KBM-7 (cell line): ENCODE data around the gene KCTD5.
"Not testable (repeated sequence)": the region's sequence is repeated elsewhere in the genome, so short reads cannot be mapped to it uniquely, and the experiment has no call there.

Experiments
- DNase-seq: peaks from one replicate; pipeline ENCODE4 v3.0.0-alpha.2; 2015
- in situ Hi-C: fragments of 300-500 bp; cut with MboI; formaldehyde crosslinking; loops from 2 replicates; pipeline ENCODE4 v1.14.3; 2020; ENCODE audit warnings: low sequenced_read_pairs, low pct_unique_long_range_greater_than_20kb, mixed read lengths

The KCTD5 gene, protein sequence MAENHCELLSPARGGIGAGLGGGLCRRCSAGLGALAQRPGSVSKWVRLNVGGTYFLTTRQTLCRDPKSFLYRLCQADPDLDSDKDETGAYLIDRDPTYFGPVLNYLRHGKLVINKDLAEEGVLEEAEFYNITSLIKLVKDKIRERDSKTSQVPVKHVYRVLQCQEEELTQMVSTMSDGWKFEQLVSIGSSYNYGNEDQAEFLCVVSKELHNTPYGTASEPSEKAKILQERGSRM

DNA sequence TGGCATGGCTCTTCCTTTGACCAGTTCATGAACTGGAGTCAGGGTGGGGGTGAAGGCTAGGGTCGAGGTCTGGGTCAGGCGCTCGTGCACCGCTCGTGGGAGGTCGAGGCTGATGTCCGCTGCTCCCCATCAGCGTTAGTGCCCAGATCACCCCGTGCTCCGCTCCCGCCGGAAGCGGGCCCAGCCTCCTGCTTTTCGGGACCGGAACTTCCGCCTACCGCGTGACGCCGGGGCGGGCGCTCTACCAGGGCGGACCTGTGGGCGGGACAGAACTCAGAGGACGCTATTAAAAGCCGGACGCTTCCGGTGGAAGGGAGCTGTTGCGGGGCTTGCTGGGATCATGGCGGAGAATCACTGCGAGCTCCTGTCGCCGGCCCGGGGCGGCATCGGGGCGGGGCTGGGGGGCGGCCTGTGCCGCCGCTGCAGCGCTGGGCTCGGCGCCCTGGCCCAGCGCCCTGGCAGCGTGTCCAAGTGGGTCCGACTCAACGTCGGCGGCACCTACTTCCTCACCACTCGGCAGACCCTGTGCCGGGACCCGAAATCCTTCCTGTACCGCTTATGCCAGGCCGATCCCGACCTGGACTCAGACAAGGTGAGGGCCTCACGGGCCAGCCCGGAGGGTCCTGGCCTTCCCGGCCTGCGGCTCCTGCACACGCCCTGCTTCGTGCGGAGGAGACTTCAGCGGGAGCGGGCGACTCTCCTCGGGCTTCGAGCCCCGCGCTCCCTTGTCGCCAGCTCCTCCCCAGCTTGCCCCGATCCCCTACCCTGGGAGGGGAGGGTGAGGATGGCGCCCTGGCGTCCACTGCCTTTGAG is at the start of gene KCTD5:
KCTD5 (plus strand) TSS at position 315 of the 813 bp plus-strand sequence; CDS start at position 341, 26 bp downstream.
- peak; percentile 95 for DNase-seq
- in situ Hi-C loops, result no loop called here

DNA sequence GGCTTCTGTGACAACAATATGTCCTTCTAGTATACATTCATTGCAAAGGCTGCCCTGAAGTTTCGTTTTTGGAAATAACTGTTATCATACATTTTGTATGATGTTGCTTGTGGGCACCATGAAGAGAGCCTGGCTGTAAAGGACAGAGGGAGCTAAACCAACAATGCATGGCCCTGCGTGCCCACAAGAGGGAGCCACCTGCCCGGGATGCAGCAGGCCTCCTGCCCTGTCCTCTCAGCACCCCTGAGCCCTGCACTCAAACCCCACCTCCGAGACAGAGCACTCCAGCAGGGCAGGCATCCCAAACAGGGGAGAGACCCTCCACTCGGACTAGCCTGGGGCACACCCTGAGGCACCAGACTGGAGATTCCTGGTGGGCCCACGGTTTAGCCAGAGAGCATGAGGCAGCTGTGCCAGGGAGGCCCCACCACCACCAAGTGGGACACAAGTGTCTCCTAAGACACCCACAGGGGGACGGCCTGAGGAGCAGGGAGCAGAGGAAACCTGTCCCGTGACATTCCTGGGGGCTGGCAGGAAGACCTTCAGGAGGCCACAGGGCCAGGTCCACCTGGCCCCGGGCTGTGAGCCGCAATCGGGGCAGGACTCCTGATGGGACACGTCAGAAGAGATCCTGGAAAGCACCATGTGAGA is 43.1 kb upstream of the KCTD5 start:
- DNase-seq, in situ Hi-C loops: not testable (repeated sequence)

DNA sequence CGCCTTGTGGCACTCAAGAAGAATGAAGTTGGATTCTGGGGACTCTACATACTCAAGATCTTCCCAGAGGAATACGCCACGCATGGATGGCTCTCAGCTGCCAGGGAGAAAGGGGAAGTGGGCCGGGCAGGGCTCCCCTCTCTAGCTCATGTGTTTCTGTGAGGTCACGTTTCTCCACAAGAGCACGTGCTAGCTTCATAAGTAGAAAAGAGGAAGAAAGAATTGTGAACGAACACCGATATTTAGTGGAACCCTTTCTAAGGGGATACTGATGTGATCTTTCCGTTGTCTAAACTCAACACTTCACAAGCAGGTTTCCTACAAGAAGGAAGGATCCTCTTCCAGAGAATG is 42.6 kb upstream of the KCTD5 start:
- DNase-seq, in situ Hi-C loops: not testable (repeated sequence)

GRCh38 chr16:2642561-2642960 is 39.8 kb upstream of the KCTD5 start:
- DNase-seq, in situ Hi-C loops: not testable (repeated sequence)

GRCh38 chr16:2644754-2645453 is 37.4 kb upstream of the KCTD5 start:
- in situ Hi-C loops, DNase-seq: not testable (repeated sequence)

DNA sequence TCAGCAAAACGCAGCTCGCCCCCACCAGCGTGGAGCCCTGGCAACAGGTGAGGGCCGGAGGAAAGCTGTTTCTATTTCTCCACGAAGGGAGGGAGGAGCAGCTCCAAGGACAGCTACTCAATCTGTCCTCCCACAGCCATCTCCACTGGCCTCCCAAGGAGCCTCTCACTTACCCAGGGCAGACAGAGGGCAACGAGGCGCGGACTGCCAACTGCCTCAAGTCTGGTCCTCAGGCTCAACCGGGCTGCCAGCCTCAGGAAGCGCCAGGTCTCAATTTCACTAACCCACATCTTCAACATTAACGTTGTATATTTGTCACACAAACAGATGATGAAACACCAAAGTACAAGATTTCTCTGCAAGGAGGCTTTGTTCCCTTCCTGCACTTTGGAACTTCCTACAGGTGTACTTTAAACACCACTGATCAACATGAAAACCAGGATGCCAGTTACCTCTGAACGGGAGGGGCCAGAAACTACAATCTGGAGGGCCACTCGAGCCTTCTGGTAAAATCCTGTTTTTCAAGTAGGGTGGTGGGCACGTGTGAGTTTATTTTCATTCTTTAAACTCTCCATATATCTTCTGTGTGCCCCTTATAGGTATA is 31.0 kb upstream of the KCTD5 start:
- not testable (repeated sequence) for DNase-seq
- in situ Hi-C loops, result loop anchor here (25.0 kb wide), 1 partner anchor 364 kb away; no protein-coding TSS in a partner anchor

- in situ Hi-C loops, result loop anchor here (25.0 kb wide), 1 partner anchor 367 kb away; no protein-coding TSS in a partner anchor
- DNase-seq, result not testable (repeated sequence)
Observed at GRCh38 chr16:2653915-2654314, 28.4 kb upstream of the KCTD5 start.

DNA sequence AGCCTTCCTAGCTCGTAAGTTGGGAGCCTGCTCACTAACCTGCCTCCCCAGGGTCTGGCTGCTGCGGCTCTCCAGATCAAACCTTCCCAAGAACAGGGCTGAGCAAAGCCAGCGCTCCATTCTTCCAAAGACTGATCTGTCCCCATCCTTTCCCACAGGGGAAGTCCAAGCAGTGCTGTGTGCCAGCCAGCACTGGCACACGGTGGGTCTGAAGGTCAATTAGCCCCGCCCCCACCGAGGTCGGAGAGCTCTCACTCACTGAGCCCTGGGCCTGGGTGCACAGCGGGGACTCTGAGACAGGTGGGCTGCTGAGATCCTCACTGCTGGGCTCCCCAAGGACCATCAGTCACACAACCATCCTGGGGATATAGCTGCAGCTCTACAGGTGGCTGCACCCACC is 27.4 kb upstream of the KCTD5 start:
- in situ Hi-C loops, result loop anchor here (25.0 kb wide), 1 partner anchor 368 kb away; no protein-coding TSS in a partner anchor
- not testable (repeated sequence) for DNase-seq

DNA sequence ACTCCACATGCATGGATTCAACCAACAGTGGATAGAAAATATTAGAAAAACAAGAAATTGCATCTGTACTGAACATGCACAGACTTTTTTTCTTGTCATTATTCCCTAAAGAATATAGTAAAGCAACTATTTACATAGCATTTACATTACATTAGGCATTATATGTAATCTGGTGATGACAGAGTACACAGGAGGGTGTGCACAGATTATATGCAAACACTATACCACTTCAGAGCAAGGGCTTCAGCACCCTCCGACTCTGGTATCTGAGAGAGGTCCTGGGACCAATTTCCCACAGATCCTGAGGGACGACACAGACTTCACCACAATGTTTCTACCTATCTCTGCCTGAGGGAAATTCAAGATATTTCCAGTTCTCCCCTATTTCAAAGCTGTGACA is 25.3 kb upstream of the KCTD5 start:
- no peak for DNase-seq
- in situ Hi-C loops, result loop anchor here (25.0 kb wide), 1 partner anchor 370 kb away; no protein-coding TSS in a partner anchor

- DNase-seq, result not testable (repeated sequence)
- in situ Hi-C loops, result loop anchor here (25.0 kb wide), 1 partner anchor 371 kb away; no protein-coding TSS in a partner anchor
Observed at GRCh38 chr16:2657803-2658202, 24.5 kb upstream of the KCTD5 start.

- in situ Hi-C loops, result loop anchor here (25.0 kb wide), 1 partner anchor 372 kb away; no protein-coding TSS in a partner anchor
Observed at GRCh38 chr16:2659560-2659959, 22.8 kb upstream of the KCTD5 start.

DNA sequence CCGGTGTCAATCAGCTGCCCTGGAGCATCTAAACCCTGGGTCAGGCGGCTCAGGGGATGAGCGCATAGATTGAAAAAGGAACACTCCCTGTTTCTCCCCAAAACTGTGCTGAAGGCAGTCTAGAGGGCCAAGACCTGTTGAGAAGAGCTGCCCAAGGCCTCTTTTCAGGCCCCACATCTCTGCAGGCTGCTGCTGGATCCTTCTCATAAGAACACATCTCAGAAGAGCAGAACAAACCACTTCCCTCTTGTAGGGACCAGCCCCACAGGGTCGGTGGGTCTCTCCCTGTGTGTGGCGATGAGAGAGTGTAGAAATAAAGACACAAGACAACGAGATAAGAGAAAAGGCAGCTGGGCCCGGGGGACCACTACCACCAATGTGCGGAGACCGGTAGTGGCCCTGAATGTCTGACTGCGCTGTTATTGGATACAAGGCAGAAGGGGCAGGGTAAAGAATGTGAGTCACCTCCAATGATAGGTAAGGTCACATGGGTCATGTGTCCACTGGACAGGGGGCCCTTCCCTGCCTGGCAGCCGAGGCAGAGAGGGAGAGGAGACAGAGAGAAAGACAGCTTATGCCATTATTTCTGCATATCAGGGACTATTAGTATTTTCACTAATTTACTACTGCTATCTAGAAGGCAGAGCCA is 22.2 kb upstream of the KCTD5 start:
- DNase-seq, result not testable (repeated sequence)
- in situ Hi-C loops, result loop anchor here (25.0 kb wide), 1 partner anchor 373 kb away; no protein-coding TSS in a partner anchor

More at GRCh38 chr16:2659560-2659959, 22.8 kb upstream of the KCTD5 start:
- DNase-seq, result not testable (repeated sequence)

- DNase-seq, result not testable (repeated sequence)
Observed at GRCh38 chr16:2660755-2661373, 21.5 kb upstream of the KCTD5 start.

DNA sequence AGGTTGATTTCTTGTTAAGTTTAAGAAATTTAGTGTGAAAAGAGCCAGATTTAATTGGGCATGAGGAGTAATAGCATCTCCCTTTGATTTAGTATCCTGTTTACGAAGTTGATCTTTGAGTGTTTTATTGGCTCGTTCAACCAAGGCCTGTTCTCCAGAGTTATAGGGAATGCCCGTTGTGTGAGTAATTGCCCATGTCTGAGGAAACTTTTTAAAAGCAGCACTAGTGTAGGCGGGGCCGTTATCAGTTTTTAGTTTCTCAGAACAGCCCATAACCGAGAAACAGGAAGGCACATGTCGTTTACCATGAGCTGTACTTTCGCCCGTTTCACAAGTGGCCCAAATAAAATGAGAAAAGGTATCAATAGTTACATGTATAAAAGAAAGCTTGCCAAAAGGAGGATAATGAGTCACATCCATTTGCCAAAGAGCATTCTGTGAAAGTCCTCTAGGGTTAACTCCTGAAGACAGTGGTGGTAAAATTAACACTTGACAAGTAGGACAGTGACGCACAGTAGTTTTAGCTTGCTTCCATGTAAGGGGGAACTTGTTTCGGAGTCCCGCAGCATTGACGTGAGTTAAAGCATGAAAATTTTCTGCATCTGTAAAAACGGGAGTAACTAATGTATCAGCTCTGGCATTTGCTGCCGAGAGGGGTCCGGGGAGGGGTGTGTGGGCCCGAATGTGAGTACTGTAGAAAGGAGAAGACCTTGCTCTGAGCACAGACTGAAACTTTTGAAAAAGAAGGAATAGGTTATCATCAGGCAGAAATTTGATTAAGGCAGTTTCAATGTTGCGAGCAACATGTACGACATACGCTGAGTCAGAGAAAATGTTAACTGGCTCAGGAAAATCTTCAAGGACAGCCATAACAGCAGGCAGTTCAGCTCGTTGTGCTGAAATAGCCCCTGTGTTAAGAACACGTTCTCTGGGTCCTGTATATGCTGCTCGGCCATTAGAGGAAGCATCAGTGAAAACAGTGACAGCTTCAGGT is 18.5 kb upstream of the KCTD5 start:
- no peak for DNase-seq
- in situ Hi-C loops, result loop anchor here (25.0 kb wide), 1 partner anchor 377 kb away; no protein-coding TSS in a partner anchor

More at GRCh38 chr16:2660755-2661373, 21.5 kb upstream of the KCTD5 start:
- in situ Hi-C loops, result loop anchor here (25.0 kb wide), 1 partner anchor 374 kb away; no protein-coding TSS in a partner anchor

- in situ Hi-C loops, result loop anchor here (25.0 kb wide), 1 partner anchor 377 kb away; no protein-coding TSS in a partner anchor
- no peak for DNase-seq
Observed at GRCh38 chr16:2664574-2664982, 17.7 kb upstream of the KCTD5 start.

DNA sequence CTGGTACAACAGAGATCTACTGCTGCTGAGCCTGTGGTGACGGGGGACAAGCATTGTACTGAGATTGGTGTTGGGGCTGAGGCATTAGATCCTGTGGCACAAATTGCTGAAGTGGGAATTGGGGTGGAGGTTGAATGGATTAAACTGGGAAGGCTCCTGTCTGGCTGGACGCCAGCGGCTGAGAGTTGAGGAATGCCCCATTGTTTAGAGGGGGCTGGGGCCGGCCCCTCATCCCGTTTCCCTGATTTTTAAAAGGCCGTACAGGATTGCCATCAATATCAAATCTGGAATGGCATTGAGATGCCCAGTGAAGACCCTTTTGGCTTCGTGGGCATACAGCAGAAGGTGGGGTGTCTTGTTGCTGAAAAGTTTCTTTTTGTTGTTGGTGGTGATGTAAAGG is 15.7 kb upstream of the KCTD5 start:
- DNase-seq, result not testable (repeated sequence)
- in situ Hi-C loops, result loop anchor here (25.0 kb wide), 1 partner anchor 379 kb away; no protein-coding TSS in a partner anchor
